Endothelial cell of hepatic sinusoid (primary cell): ENCODE data around the gene PREX1.
"Not testable (repeated sequence)": the region's sequence is repeated elsewhere in the genome, so short reads cannot be mapped to it uniquely, and the experiment has no call there.

Experiments
- in situ Hi-C: cut with HindIII; loops from 2 replicates; pipeline ENCODE4 v1.10.0; 2017; ENCODE audit warnings: low sequenced_read_pairs

The PREX1 gene

GRCh38 chr20:48813446-48813747 is 14.4 kb downstream of the PREX1 start:
- in situ Hi-C loops = no loop called here

- in situ Hi-C loops = no loop called here
Measured at GRCh38 chr20:48812600-48813445, 15.0 kb downstream of the PREX1 start.

- in situ Hi-C loops = not testable (repeated sequence)
Measured at GRCh38 chr20:48812114-48812513, 15.7 kb downstream of the PREX1 start.

GRCh38 chr20:48809673-48810072 is 18.1 kb downstream of the PREX1 start:
- in situ Hi-C loops = no loop called here

- in situ Hi-C loops = no loop called here
Measured at GRCh38 chr20:48808382-48809034, 19.3 kb downstream of the PREX1 start.

- in situ Hi-C loops = no loop called here
Measured at GRCh38 chr20:48807586-48808381, 20.0 kb downstream of the PREX1 start.

GRCh38 chr20:48807051-48807450 is 20.7 kb downstream of the PREX1 start:
- in situ Hi-C loops = no loop called here

GRCh38 chr20:48805716-48806115 is 22.1 kb downstream of the PREX1 start:
- in situ Hi-C loops = no loop called here

- in situ Hi-C loops = no loop called here
Measured at GRCh38 chr20:48805286-48805685, 22.5 kb downstream of the PREX1 start.

GRCh38 chr20:48804300-48804980 is 23.4 kb downstream of the PREX1 start:
- in situ Hi-C loops = no loop called here

GRCh38 chr20:48803176-48804053 is 24.4 kb downstream of the PREX1 start:
- in situ Hi-C loops = no loop called here

- in situ Hi-C loops = no loop called here
Measured at GRCh38 chr20:48802647-48803046, 25.2 kb downstream of the PREX1 start.

GRCh38 chr20:48802216-48802615 is 25.6 kb downstream of the PREX1 start:
- in situ Hi-C loops = no loop called here

GRCh38 chr20:48801197-48801596 is 26.6 kb downstream of the PREX1 start:
- in situ Hi-C loops = no loop called here

GRCh38 chr20:48800177-48800576 is 27.6 kb downstream of the PREX1 start:
- in situ Hi-C loops = no loop called here

GRCh38 chr20:48799328-48800105 is 28.3 kb downstream of the PREX1 start:
- in situ Hi-C loops = no loop called here

- in situ Hi-C loops = no loop called here
Measured at GRCh38 chr20:48797850-48798747, 29.7 kb downstream of the PREX1 start.

- in situ Hi-C loops = no loop called here
Measured at GRCh38 chr20:48797275-48797825, 30.4 kb downstream of the PREX1 start.
